IPS DF 19.7 (cell line): ENCODE data around the gene DOCK4.

Experiments
- DNase-seq: peaks from one replicate; pipeline ENCODE4 v3.0.0-alpha.2; 2013; ENCODE audit warnings: low read depth, low spot score

The DOCK4 gene

GRCh38 chr7:111858331-111858730 lies 347.9 kb downstream of the DOCK4 start:
- no peak for DNase-seq

GRCh38 chr7:111855842-111856227 lies 350.4 kb downstream of the DOCK4 start:
- no peak for DNase-seq

- DNase-seq, result peak; percentile 59
These were observed 350.9 kb downstream of the DOCK4 start for GRCh38 chr7:111855161-111855841.

- DNase-seq, result no peak
These were observed 352.8 kb downstream of the DOCK4 start for GRCh38 chr7:111853201-111853990.

- no peak for DNase-seq
These were observed 354.1 kb downstream of the DOCK4 start for GRCh38 chr7:111852081-111852480.

- no peak for DNase-seq
These were observed 359.3 kb downstream of the DOCK4 start for GRCh38 chr7:111846898-111847297.

- no peak for DNase-seq
These were observed 360.3 kb downstream of the DOCK4 start for GRCh38 chr7:111845853-111846252.

GRCh38 chr7:111844904-111845671 lies 361.1 kb downstream of the DOCK4 start:
- no peak for DNase-seq

GRCh38 chr7:111842491-111842890 lies 363.7 kb downstream of the DOCK4 start:
- no peak for DNase-seq

GRCh38 chr7:111841596-111842205 lies 364.5 kb downstream of the DOCK4 start:
- DNase-seq, result no peak

GRCh38 chr7:111840528-111840927 lies 365.7 kb downstream of the DOCK4 start:
- no peak for DNase-seq

- no peak for DNase-seq
These were observed 366.9 kb downstream of the DOCK4 start for GRCh38 chr7:111839261-111839660.

- DNase-seq, result no peak
These were observed 369.6 kb downstream of the DOCK4 start for GRCh38 chr7:111836592-111836991.

GRCh38 chr7:111835066-111835465 lies 371.1 kb downstream of the DOCK4 start:
- no peak for DNase-seq

GRCh38 chr7:111834367-111834766 lies 371.8 kb downstream of the DOCK4 start:
- no peak for DNase-seq

- DNase-seq, result no peak
These were observed 372.7 kb downstream of the DOCK4 start for GRCh38 chr7:111833466-111833865.

- no peak for DNase-seq
These were observed 374.0 kb downstream of the DOCK4 start for GRCh38 chr7:111832174-111832573.

- DNase-seq, result no peak
These were observed 377.0 kb downstream of the DOCK4 start for GRCh38 chr7:111829221-111829620.

GRCh38 chr7:111827863-111828504 lies 378.2 kb downstream of the DOCK4 start:
- no peak for DNase-seq

- DNase-seq, result no peak
These were observed 381.2 kb downstream of the DOCK4 start for GRCh38 chr7:111825046-111825445.

- DNase-seq, result no peak
These were observed 382.4 kb downstream of the DOCK4 start for GRCh38 chr7:111823826-111824225.
